Measurements from ENCODE around the gene UGCG.
A peak's percentile ranks its signal among the peaks of the same experiment; 100 is the strongest.

UGCG gene

GRCh38 chr9:111936391-111936790, 39.8 kb downstream of the UGCG start:
- TF ChIP-seq, protein P1, sequence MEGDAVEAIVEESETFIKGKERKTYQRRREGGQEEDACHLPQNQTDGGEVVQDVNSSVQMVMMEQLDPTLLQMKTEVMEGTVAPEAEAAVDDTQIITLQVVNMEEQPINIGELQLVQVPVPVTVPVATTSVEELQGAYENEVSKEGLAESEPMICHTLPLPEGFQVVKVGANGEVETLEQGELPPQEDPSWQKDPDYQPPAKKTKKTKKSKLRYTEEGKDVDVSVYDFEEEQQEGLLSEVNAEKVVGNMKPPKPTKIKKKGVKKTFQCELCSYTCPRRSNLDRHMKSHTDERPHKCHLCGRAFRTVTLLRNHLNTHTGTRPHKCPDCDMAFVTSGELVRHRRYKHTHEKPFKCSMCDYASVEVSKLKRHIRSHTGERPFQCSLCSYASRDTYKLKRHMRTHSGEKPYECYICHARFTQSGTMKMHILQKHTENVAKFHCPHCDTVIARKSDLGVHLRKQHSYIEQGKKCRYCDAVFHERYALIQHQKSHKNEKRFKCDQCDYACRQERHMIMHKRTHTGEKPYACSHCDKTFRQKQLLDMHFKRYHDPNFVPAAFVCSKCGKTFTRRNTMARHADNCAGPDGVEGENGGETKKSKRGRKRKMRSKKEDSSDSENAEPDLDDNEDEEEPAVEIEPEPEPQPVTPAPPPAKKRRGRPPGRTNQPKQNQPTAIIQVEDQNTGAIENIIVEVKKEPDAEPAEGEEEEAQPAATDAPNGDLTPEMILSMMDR (IDR thresholded peaks at IDR 0.05; ENCODE audit: extremely low read depth, missing control alignments), result no peak
- DNase-seq (ENCODE audit: low spot score), result no peak

- TF ChIP-seq, protein P1 (IDR thresholded peaks at IDR 0.05; ENCODE audit: extremely low read depth, missing control alignments), result no peak
- no peak for DNase-seq (ENCODE audit: low spot score)
Observed at GRCh38 chr9:111937301-111937700, 40.7 kb downstream of the UGCG start.

DNA sequence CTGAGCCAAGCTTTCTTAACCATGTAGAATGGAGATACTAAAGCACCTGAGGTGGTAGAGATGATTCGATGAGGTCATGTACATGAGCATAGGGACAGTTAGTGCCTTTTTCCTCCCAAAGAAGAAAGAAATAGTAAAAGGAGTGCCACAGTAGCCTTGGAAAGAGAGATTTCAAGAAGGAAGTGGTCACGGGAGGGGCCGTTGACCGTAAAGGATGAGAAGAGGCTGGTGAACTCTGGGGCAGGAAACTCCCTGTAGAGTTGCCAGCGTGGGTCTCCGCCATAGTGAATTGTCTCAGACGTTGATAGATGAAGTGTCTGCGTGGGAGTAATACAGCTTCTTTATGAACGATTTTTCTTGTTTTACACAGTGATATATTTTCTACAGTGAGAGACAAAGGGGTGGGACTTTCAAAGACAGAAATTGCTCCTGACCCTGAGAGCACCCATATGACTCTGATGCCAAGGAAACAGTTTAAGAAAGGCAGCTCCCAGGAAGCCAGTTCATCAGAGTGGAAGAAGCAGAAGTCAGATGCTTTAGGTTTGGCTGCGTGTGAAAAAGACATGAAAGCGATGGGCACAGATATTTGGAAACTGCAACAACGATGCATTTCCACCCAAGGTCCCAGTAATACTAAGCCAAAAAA, 41.3 kb downstream of the UGCG start:
- peak; percentile 48 for DNase-seq (ENCODE audit: low spot score)
- TF ChIP-seq, protein P1 (IDR thresholded peaks at IDR 0.05; ENCODE audit: extremely low read depth, missing control alignments), result no peak

DNA sequence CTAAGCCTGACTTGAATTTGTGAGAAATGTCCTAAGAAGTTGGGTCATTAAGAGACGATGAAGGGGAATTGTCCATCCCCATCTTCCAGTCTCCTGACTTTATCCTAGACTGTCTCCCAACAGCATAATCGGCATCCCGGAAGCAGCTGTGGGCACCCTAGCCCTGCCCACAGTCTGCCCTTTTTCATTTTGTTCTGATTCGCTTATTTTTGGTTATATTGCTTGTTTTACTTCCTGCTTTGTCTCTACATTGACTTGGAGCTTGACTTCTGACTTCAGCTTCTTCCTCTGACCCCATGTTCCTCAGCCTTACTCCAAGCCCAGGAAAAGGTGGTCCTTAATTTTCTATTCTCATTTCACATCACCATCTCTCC, 41.8 kb downstream of the UGCG start:
- TF ChIP-seq, protein P1 (IDR thresholded peaks at IDR 0.05; ENCODE audit: extremely low read depth, missing control alignments), result no peak
- no peak for DNase-seq (ENCODE audit: low spot score)

DNA sequence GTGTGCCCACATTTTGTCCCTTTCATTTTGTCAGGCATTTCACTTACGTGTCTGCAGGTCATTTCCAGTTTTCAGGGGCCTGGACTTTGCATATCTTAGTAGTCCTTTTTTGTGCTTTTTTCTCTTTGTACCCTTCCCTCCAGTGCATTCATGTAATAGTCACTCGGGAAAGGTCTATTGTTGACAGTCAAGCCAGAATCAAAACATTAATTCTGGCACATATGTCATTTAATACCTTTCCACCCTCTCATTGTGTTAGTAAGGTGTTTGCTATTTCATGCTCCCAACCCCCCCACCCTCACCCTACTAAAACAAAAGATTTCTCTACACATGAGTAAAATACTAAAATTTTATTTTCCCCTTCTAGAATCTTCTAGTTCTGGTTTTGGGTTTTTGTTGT, 42.7 kb downstream of the UGCG start:
- TF ChIP-seq, protein P1 (IDR thresholded peaks at IDR 0.05; ENCODE audit: extremely low read depth, missing control alignments), result no peak
- no peak for DNase-seq (ENCODE audit: low spot score)

- TF ChIP-seq, protein P1 (IDR thresholded peaks at IDR 0.05; ENCODE audit: extremely low read depth, missing control alignments), result no peak
- no peak for DNase-seq (ENCODE audit: low spot score)
Observed at GRCh38 chr9:111940697-111941096, 44.1 kb downstream of the UGCG start.

DNA sequence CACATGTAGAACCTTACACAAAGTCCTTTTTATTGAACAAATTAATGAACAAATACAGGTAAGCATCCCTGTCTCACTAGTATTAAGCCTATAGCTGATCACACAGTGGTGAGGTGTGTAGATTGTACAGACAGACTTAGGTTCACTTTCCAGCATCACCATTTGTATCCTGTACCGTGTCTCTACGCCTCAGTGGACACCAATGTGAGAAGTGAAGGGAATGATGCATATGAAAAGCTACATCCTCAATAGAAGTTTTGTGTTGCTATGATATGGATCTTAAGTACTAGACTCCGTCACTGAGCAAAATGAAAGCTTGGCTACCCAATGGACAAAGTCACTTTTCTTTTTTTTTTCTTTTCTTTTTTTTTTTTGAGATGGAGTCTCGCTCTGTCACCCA, 46.6 kb downstream of the UGCG start:
- TF ChIP-seq, protein P1 (IDR thresholded peaks at IDR 0.05; ENCODE audit: extremely low read depth, missing control alignments), result no peak
- no peak for DNase-seq (ENCODE audit: low spot score)

Data from GM20000 (cell line).